ENCODE results near the gene SLC25A51.

DNA sequence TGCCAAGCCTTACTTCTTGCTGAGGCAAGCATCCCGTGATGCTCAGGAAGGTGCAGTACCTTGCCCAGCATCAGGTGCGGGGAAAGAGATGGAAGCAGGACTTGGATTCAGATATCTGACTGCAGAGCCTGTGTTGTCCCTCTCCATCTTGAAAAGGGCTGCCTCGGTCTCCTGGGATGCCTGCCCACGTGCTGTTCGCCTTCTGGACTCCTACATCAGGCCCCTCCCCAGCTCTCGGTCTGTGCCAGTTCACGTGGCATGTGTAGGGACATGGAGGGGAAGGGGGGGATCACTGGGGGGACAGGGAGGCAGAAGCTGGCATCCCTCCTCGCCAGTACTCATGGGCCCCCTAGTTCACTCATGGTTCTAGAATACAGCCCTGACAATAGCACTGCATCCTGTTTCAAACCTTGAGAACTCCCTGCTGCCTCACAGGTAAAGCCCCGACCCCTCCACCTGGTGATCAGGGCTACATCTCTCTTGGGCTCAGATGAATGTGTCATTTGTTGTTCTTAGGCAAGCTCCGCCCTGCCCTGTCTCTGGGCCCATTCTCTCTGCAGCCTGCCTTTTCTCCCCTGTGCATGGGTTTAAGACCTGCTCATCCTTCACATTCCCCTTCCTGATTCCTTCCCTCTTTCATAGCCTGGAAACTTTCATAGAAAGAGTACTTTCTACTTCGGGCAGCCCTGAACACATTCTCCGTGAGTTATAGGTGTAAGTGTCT lies 38.9 kb upstream of the SLC25A51 start:
- TF ChIP-seq, protein P1, sequence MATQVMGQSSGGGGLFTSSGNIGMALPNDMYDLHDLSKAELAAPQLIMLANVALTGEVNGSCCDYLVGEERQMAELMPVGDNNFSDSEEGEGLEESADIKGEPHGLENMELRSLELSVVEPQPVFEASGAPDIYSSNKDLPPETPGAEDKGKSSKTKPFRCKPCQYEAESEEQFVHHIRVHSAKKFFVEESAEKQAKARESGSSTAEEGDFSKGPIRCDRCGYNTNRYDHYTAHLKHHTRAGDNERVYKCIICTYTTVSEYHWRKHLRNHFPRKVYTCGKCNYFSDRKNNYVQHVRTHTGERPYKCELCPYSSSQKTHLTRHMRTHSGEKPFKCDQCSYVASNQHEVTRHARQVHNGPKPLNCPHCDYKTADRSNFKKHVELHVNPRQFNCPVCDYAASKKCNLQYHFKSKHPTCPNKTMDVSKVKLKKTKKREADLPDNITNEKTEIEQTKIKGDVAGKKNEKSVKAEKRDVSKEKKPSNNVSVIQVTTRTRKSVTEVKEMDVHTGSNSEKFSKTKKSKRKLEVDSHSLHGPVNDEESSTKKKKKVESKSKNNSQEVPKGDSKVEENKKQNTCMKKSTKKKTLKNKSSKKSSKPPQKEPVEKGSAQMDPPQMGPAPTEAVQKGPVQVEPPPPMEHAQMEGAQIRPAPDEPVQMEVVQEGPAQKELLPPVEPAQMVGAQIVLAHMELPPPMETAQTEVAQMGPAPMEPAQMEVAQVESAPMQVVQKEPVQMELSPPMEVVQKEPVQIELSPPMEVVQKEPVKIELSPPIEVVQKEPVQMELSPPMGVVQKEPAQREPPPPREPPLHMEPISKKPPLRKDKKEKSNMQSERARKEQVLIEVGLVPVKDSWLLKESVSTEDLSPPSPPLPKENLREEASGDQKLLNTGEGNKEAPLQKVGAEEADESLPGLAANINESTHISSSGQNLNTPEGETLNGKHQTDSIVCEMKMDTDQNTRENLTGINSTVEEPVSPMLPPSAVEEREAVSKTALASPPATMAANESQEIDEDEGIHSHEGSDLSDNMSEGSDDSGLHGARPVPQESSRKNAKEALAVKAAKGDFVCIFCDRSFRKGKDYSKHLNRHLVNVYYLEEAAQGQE (IDR thresholded peaks at IDR 0.05; ENCODE audit: unreplicated experiment) = no peak
- TF ChIP-seq CTCF (conservative IDR thresholded peaks at IDR 0.05; ENCODE audit: low read depth in 2 of 2) = no peak
- no peak for TF ChIP-seq POLR2AphosphoS5 (IDR thresholded peaks at IDR 0.05; ENCODE audit: low read depth)
- no peak for TF ChIP-seq STAT1 (IDR thresholded peaks at IDR 0.05; ENCODE audit: unreplicated experiment)
- no peak for TF ChIP-seq EZH2 (IDR thresholded peaks at IDR 0.05; ENCODE audit: low read depth, unreplicated experiment)
- TF ChIP-seq NANOG (IDR thresholded peaks at IDR 0.05; ENCODE audit: borderline replicate concordance) = no peak
- no peak for TF ChIP-seq CREB1 (CRISPR knock-in tag; IDR thresholded peaks at IDR 0.05; ENCODE audit: low read depth)
- TF ChIP-seq EZH2phosphoT487 (IDR thresholded peaks at IDR 0.05; ENCODE audit: unreplicated experiment) = no peak
- TF ChIP-seq JUNB (IDR thresholded peaks at IDR 0.05; ENCODE audit: unreplicated experiment) = no peak

Data from GM23338 (cell line).